Right lobe of liver (tissue), 6 donors: ENCODE results near the gene RPS6KA5. TPM values are rescaled to one million over a fixed set of nuclear protein-coding genes. Genes with fewer than 3 reads are reported as not detected.
"Not testable (repeated sequence)": the region's sequence is repeated elsewhere in the genome, so short reads cannot be mapped to it uniquely, and the experiment has no call there.

Experiments
- ATAC-seq, 4 donors: fragments of 200-7000 bp; cut with Tn5 transposase; one replicate each; pipeline ENCODE4 v1.9.1; 2020; ENCODE audit warnings: mild to moderate bottlenecking in 4 of 4, moderate library complexity in 4 of 4
- DNase-seq, 3 donors: peaks; one replicate each; pipeline ENCODE4 v3.0.0-alpha.2; 2020
- H3K27ac ChIP-seq, 3 donors: fragments of 200-600 bp; one replicate each; pipeline ENCODE4 v1.8.0; 2022
- H3K27me3 ChIP-seq, 2 donors: fragments of 200-600 bp; one replicate each; pipeline ENCODE4 v1.8.0; 2022
- H3K36me3 ChIP-seq, 4 donors: fragments of 200-600 bp; sonication (generic) in 1 of 4; one replicate each; pipeline versions ENCODE4 v1.5.1 to v1.8.0; 2017 to 2022; ENCODE audit warnings: control low read depth in 1 of 4
- H3K4me1 ChIP-seq, 4 donors: fragments of 200-600 bp; sonication (generic) in 1 of 4; one replicate each; pipeline versions ENCODE4 v1.5.1 to v1.8.0; 2017 to 2022; ENCODE audit warnings: control low read depth in 1 of 4
- H3K4me3 ChIP-seq, 3 donors: fragments of 200-600 bp; one replicate each; pipeline ENCODE4 v1.8.0; 2022
- H3K9me3 ChIP-seq, 4 donors: fragments of 200-600 bp; sonication (generic) in 1 of 4; one replicate each; pipeline versions ENCODE4 v1.5.1 to v1.8.0; 2017 to 2022; ENCODE audit warnings: control low read depth in 1 of 4
- CTCF ChIP-seq, 4 donors: fragments of 200-600 bp in 3 of 4; fragments of 450-650 bp in 1 of 4; IDR thresholded peaks; one replicate each; pipeline versions ENCODE4 v1.5.1 to v1.8.0; 2016 to 2022; ENCODE audit warnings: antibody characterized with exemption in 4 of 4, mild to moderate bottlenecking in 2 of 4
- POLR2A ChIP-seq: fragments of 450-650 bp; IDR thresholded peaks from one replicate; pipeline ENCODE4 v1.6.1; 2017; ENCODE audit warnings: antibody characterized with exemption, mild to moderate bottlenecking
- WGBS: methylation state at CpG from one replicate; pipeline ENCODE4 v1.1.6; 2018; ENCODE audit warnings: low coverage, low lambda C conversion rate; ENCODE audit not compliant: insufficient coverage; ENCODE audit errors: missing lambda C conversion rate; 5-methylcytosine and 5-hydroxymethylcytosine counted together
- intact Hi-C, 2 donors: fragments of 100-400 bp; cut with DNase I; formaldehyde crosslinking; loops; one replicate each; pipeline versions ENCODE4 v1.11.2 to v1.14.1; 2022
- total RNA-seq, 6 experiments: library from RNA; depleted of rRNA in 2 of 6; stranded (reverse); fragments of >200 nt in 2 of 6; fragmentation: NEBNext Ultra II Directional in 3 of 6; extraction: Animal tissue kit (Norgen Biotek cat#: 25700) in 3 of 6; gene quantifications; one replicate each; pipeline versions ENCODE4 v1.1.0 to v1.2.4, GENCODE V29; 2016 to 2023
- donor health status: DM: no; HTN: yes; CAD: no.
- donor health status: DM: no; HTN: no; CAD: no.
- donor health status: DM: no; HTN: no; CAD: no.
- donor health status: DM: no; HTN: yes; CAD: no.
- donor health status: DM: no; HTN: yes; CAD: no.

The RPS6KA5 gene
- total RNA-seq, 6 experiments from 2014 or later = 0.31 to 3.5 (median 1.7) TPM

DNA sequence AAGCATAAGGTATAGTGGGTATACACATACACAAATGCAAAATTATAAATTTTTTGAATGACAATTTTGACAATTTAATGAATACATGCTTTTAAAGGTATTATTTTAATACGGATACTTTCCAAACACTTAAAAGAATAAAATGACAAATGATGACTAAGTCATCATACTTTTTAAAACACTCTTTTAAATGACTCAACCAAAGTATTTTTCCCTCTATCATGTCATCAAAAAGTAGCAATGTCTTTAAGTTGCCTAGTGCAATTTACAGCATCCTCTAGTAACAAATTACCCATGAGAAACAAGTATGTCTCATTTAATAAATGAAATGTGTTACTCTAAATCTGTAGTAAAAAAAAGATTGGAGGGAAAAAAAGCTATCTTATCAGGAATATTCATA is 73.3 kb downstream of the RPS6KA5 start:
- Histone ChIP-seq H3K27ac (no peak overlapping the region), H3K27me3 (no peaks in the 10 kb centered on the region), H3K9me3 (no peaks in the 10 kb centered on the region), H3K4me3 (no peak overlapping the region), H3K36me3 (no peaks in the 10 kb centered on the region), H3K4me1 (no peaks in the 10 kb centered on the region)
- ATAC-seq = no peak
- TF ChIP-seq POLR2A (no peak), CTCF (IDR thresholded peaks at IDR 0.05) (no peak)
- no peak for DNase-seq
- WGBS = 76% methylated on average over 1 of the region's 1 CpG
- intact Hi-C loops = no loop called here

DNA sequence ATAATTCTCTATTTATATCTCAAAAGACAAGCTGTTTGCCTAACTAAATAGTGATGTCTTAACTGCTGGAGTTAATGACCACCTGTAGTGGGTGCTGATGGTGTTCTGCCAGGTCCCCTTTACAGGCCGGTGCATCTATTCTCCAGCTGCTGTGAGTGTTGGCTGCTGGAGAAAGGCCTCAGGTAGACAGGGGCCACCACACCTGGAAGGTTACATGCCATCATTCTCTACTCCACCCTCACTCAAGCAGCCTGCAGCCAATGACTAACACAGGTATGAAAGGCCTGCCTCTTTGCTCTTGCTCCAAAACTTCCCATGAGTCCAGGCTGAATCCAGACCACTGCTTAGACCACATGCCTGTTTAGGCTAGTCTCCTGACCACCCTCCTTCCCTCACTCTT is 73.9 kb downstream of the RPS6KA5 start:
- Histone ChIP-seq H3K9me3 (no peaks in the 10 kb centered on the region), H3K4me3 (no peak overlapping the region), H3K27ac (no peak overlapping the region), H3K27me3 (no peaks in the 10 kb centered on the region), H3K4me1 (no peaks in the 10 kb centered on the region), H3K36me3 (no peaks in the 10 kb centered on the region)
- no peak for ATAC-seq
- 80% methylated on average over 1 of the region's 1 CpG for WGBS
- no peak for TF ChIP-seq CTCF (IDR thresholded peaks at IDR 0.05)
- no peak for TF ChIP-seq POLR2A
- intact Hi-C loops = no loop called here
- DNase-seq = no peak

DNA sequence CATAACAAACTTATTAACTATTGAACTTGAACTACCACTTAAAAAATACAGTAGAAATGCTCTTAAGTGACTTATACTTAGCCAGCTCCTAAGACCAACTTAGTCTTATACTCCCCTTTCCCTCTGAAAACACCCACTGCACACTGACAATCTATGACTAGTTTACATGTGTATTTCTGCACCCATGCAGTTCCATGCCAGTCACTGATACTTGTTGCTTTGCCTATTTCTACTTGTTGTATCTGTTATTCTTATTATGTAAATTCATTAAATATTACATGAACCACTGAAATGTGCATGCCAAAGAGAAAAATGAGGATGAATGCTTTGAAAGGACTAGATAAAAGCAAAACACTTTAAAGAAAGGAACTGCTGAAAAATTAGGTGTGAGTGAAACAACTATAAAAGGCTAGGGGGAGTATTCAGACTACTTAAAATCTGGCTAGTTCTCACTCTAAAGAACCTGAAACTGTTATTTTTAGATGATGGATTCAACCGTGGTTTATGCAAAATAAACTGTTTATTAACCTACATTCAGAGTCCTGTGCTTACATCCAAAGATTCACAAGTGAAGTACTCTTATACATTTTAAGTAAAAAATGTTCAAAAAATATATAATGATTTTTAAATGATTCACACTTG is 74.7 kb downstream of the RPS6KA5 start:
- 21% methylated on average over 1 of the region's 1 CpG for WGBS
- Histone ChIP-seq H3K4me1 (no peaks in the 10 kb centered on the region), H3K36me3 (no peaks in the 10 kb centered on the region), H3K4me3 (no peak overlapping the region), H3K27me3 (no peaks in the 10 kb centered on the region), H3K27ac (no peak overlapping the region), H3K9me3 (no peaks in the 10 kb centered on the region)
- DNase-seq (no peak), ATAC-seq (no peak)
- TF ChIP-seq POLR2A (no peak), CTCF (IDR thresholded peaks at IDR 0.05) (no peak)
- intact Hi-C loops = no loop called here

DNA sequence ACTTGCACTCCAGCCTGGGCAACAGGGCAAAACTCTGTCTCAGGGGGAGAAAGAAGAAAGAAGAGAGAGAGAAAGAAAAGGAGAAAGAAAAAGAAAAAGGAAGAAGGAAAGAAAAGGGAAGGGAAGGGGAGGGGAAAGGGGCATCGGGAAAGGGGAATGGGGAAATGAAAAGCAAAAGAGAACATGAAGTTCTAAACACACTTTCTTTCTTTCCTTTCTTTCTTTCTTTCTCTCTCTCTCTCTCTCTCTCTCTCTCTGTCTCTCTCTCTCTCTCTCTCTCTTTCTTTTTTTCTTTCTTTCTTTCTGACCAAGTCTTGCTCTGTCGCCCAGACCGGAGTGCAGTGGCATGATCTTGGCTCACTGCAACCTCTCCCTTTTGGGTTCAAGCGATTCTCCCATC is 76.9 kb downstream of the RPS6KA5 start:
- no peaks in the 10 kb centered on the region for H3K4me1 ChIP-seq
- no peak overlapping the region for H3K4me3 ChIP-seq
- 81% methylated on average over 4 of the region's 4 CpGs for WGBS
- DNase-seq (no peak), ATAC-seq (no peak)
- TF ChIP-seq CTCF (IDR thresholded peaks at IDR 0.05) (no peak), POLR2A (no peak)
- intact Hi-C loops = no loop called here
- no peaks in the 10 kb centered on the region for H3K36me3 ChIP-seq
- no peaks in the 10 kb centered on the region for H3K9me3 ChIP-seq
- no peaks in the 10 kb centered on the region for H3K27me3 ChIP-seq
- no peak overlapping the region for H3K27ac ChIP-seq

DNA sequence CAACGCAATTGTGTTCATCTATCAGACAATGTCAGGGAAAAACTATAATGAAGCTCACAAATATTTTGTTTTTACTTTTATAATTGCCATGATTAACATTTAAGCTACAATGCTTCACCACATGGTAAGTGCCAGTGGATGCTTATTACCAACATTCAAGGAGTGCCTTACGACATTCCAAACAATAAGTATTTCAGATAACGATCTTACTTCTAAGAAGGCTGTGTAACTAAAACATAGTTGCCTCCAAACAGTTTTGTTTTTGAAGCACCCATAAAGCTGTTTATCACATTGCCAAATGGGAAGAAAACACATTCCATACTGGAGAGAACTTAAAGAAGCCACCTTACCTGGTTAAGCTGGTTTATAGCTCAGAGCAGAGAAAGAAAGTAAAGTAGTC is 78.8 kb downstream of the RPS6KA5 start:
- Histone ChIP-seq H3K4me1 (no peaks in the 10 kb centered on the region), H3K27me3 (no peaks in the 10 kb centered on the region), H3K9me3 (no peaks in the 10 kb centered on the region), H3K36me3 (no peaks in the 10 kb centered on the region), H3K4me3 (no peak overlapping the region), H3K27ac (no peak overlapping the region)
- ATAC-seq = no peak
- no peak for TF ChIP-seq CTCF (IDR thresholded peaks at IDR 0.05)
- no peak for DNase-seq
- 100% methylated on average over 3 of the region's 3 CpGs for WGBS
- intact Hi-C loops = no loop called here

- H3K36me3 ChIP-seq, H3K27ac ChIP-seq, H3K9me3 ChIP-seq, intact Hi-C loops, H3K27me3 ChIP-seq, H3K4me3 ChIP-seq, ATAC-seq, DNase-seq, H3K4me1 ChIP-seq: not testable (repeated sequence)
- WGBS = 79% methylated on average over 2 of the region's 3 CpGs
These were observed 79.8 kb downstream of the RPS6KA5 start for GRCh38 chr14:90980636-90981035.
